Right lobe of liver (tissue), 4 donors: Measurements from ENCODE around the gene C9orf50.

Source experiments
- POLR2A ChIP-seq: fragments of 450-650 bp; IDR thresholded peaks from one replicate; pipeline ENCODE4 v1.6.1; 2017; ENCODE audit warnings: antibody characterized with exemption, mild to moderate bottlenecking
- TF ChIP-seq, protein P1 (sequence below), 4 donors: fragments of 200-600 bp in 3 of 4; fragments of 450-650 bp in 1 of 4; IDR thresholded peaks; one replicate each; pipeline versions ENCODE4 v1.5.1 to v1.8.0; 2016 to 2022; ENCODE audit warnings: antibody characterized with exemption in 4 of 4, mild to moderate bottlenecking in 2 of 4
- donor health status: DM: no; HTN: no; CAD: no.
- donor health status: DM: no; HTN: no; CAD: no.
- donor health status: DM: no; HTN: yes; CAD: no.

DNA sequence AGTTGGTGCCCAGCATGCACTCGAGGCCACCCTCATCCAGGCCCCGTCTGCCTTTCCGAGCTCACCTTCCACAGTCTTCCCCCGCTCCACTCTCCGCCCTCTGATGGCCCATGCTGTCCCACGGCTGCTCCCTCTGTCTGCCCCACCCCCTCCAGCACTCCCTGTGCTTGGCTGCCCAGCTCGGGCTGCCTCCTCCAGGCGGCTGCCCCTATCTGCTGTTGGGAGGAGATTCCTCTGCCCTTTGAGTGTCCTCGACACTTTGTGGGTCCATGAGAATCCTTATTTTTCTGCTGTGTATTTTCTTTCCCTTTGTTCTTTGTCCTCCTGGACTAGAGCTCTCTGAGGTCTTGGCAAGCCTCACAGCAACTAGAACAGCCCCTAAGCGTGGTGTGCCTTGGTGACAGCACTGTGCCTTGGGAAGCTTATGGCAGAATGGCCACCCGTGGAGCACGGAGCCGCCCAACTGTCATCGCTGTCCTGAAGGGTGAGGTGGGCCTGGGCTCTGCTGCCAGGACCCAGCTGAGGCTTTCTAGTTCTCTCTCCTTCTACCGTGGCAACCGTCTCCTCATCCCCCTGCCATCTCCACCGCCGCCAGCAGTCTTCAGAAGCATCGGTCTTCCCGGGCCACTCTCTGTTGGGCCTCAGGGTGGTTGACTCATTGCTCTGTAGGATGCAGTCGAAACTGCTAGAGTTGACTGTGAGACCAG lies 10.2 kb upstream of the C9orf50 start:
- TF ChIP-seq, protein P1, sequence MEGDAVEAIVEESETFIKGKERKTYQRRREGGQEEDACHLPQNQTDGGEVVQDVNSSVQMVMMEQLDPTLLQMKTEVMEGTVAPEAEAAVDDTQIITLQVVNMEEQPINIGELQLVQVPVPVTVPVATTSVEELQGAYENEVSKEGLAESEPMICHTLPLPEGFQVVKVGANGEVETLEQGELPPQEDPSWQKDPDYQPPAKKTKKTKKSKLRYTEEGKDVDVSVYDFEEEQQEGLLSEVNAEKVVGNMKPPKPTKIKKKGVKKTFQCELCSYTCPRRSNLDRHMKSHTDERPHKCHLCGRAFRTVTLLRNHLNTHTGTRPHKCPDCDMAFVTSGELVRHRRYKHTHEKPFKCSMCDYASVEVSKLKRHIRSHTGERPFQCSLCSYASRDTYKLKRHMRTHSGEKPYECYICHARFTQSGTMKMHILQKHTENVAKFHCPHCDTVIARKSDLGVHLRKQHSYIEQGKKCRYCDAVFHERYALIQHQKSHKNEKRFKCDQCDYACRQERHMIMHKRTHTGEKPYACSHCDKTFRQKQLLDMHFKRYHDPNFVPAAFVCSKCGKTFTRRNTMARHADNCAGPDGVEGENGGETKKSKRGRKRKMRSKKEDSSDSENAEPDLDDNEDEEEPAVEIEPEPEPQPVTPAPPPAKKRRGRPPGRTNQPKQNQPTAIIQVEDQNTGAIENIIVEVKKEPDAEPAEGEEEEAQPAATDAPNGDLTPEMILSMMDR (IDR thresholded peaks at IDR 0.05), result no peak
- TF ChIP-seq POLR2A, result no peak
